GM12878 (cell line): ENCODE measurements around the gene B3GNT8. TPM values are rescaled to one million over a fixed set of nuclear protein-coding genes. Genes with fewer than 3 reads are reported as not detected.

ENCODE experiments used
- ATAC-seq: fragments of 200-7000 bp; cut with Tn5 transposase; 3 replicates; pipeline ENCODE4 v1.9.1; 2020; ENCODE audit warnings: mild to moderate bottlenecking, moderate library complexity
- BruUV-seq: library from RNA; stranded (reverse); fragments of 400-500 nt; replicated peaks from 2 replicates; lab custom pipeline; 2021; lab: Mats Ljungman, UMichigan
- CTCF ChIA-PET: fragments of 300-600 bp; sonication (Branson Sonifier 250); formaldehyde crosslinking; extraction: SDS; loops from one replicate; lab custom pipeline; 2021; ENCODE audit warnings: inconsistent platforms; lab: Yijun Ruan, JAX
- POLR2A ChIA-PET: fragments of 350-600 bp; formaldehyde crosslinking; extraction: SDS; loops from one replicate; lab custom pipeline; 2021; ENCODE audit warnings: inconsistent platforms; lab: Charles Lee
- RAD21 ChIA-PET: fragments of 300-600 bp; sonication (Branson Sonifier 250); formaldehyde crosslinking; loops from one replicate; lab custom pipeline; 2023; ENCODE audit warnings: antibody characterized with exemption; ENCODE audit not compliant: unreplicated experiment; lab: Charles Lee
- SMC1A ChIA-PET: fragments of 300-600 bp; sonication (Branson Sonifier 250); formaldehyde crosslinking; loops from one replicate; lab custom pipeline; 2023; ENCODE audit not compliant: unreplicated experiment, uncharacterized antibody; lab: Charles Lee
- DNase-seq: peaks from one replicate; pipeline ENCODE4 v3.0.0-alpha.2; 2011; ENCODE audit warnings: low read depth, low spot score
- FAIRE-seq: peaks from 3 replicates; lab custom pipeline; 2011; peaks lifted over from hg19 to GRCh38; lab: Jason Lieb, UNC
- H2AFZ ChIP-seq: 2 replicates; pipeline ENCODE4 v1.6.0; 2011; ENCODE audit warnings: low read depth, low read length, control low read depth; ENCODE audit not compliant: control insufficient read depth
- H3K27ac ChIP-seq: 2 replicates; pipeline ENCODE4 v1.5.1; 2011; ENCODE audit warnings: control low read depth; ENCODE audit not compliant: control insufficient read depth, insufficient read depth
- H3K27me3 ChIP-seq, 2 experiments: replicated peaks in 1 of 2; 2 replicates each; pipeline versions ENCODE4 v1.6.0 to v1.6.1; 2011; ENCODE audit warnings: low read length in 1 of 2; ENCODE audit not compliant: control insufficient read depth in 2 of 2, insufficient read depth in 2 of 2
- H3K36me3 ChIP-seq, 2 experiments: 2 replicates each; pipeline ENCODE4 v1.5.1; 2011; ENCODE audit warnings: low read length in 1 of 2; ENCODE audit not compliant: control insufficient read depth in 2 of 2, insufficient read depth in 2 of 2
- H3K4me1 ChIP-seq: 2 replicates; pipeline ENCODE4 v1.6.1; 2011; ENCODE audit warnings: mild to moderate bottlenecking, low read length, moderate library complexity, mixed read lengths; ENCODE audit not compliant: control insufficient read depth, insufficient read depth
- H3K4me2 ChIP-seq: 2 replicates; pipeline ENCODE4 v1.6.0; 2011; ENCODE audit warnings: control low read depth; ENCODE audit not compliant: control insufficient read depth, insufficient read depth
- H3K4me3 ChIP-seq: fragments of 200-600 bp; sonication (generic); 2 replicates; pipeline ENCODE4 v1.5.1; 2016
- H3K79me2 ChIP-seq: 2 replicates; pipeline ENCODE4 v1.6.0; 2011; ENCODE audit warnings: low read length; ENCODE audit not compliant: control insufficient read depth, insufficient read depth
- H3K9ac ChIP-seq: 2 replicates; pipeline ENCODE4 v1.8.0; 2011; ENCODE audit warnings: low read length, control low read depth, mixed read lengths; ENCODE audit not compliant: control insufficient read depth, insufficient read depth
- H3K9me3 ChIP-seq: replicated peaks from 3 replicates; pipeline ENCODE4 v1.5.1; 2011; ENCODE audit warnings: mild to moderate bottlenecking, low read length; ENCODE audit not compliant: control insufficient read depth, insufficient read depth
- H4K20me1 ChIP-seq: 2 replicates; pipeline ENCODE4 v1.6.0; 2011; ENCODE audit not compliant: control insufficient read depth, insufficient read depth
- ASH2L ChIP-seq: fragments of 300-600, 200-600 bp; sonication (generic); IDR thresholded peaks from 2 replicates; pipeline ENCODE4 v1.6.1; 2017; ENCODE audit warnings: low read depth, mild to moderate bottlenecking, borderline replicate concordance
- ETV6 ChIP-seq, 2 experiments: fragments of 450-650 bp in 1 of 2; IDR thresholded peaks in 1 of 2; conservative IDR thresholded peaks in 1 of 2; 2 replicates each; pipeline ENCODE4 v1.6.1; 2014; ENCODE audit warnings: antibody characterized with exemption in 1 of 2, borderline replicate concordance in 1 of 2, low read depth in 1 of 2, mild to moderate bottlenecking in 1 of 2, moderate library complexity in 1 of 2
- IRF4 ChIP-seq: IDR thresholded peaks from 2 replicates; pipeline ENCODE4 v1.6.1; 2011; ENCODE audit warnings: low read depth, low read length
- MYB ChIP-seq: fragments of 150-350 bp; IDR thresholded peaks from 2 replicates; pipeline ENCODE4 v1.6.1; 2014; ENCODE audit warnings: mild to moderate bottlenecking, low read depth, low read length, borderline replicate concordance
- NR2F1 ChIP-seq: fragments of 450-650 bp; conservative IDR thresholded peaks from 2 replicates; pipeline ENCODE4 v1.6.1; 2017; ENCODE audit warnings: mild to moderate bottlenecking
- POLR2AphosphoS5 ChIP-seq: IDR thresholded peaks from 2 replicates; pipeline ENCODE4 v1.6.1; 2011; ENCODE audit warnings: mild to moderate bottlenecking, low read length, inconsistent platforms
- RAD51 ChIP-seq: fragments of 450-650 bp; IDR thresholded peaks from 2 replicates; pipeline ENCODE4 v1.6.1; 2016; ENCODE audit warnings: moderate library complexity, mild to moderate bottlenecking, inconsistent platforms
- RBBP5 ChIP-seq: fragments of 200-600 bp; sonication (generic); conservative IDR thresholded peaks from 2 replicates; pipeline ENCODE4 v1.6.1; 2016
- SP1 ChIP-seq: IDR thresholded peaks from one replicate; pipeline ENCODE4 v1.6.1; 2011; ENCODE audit warnings: low read depth, low read length
- ZNF24 ChIP-seq: fragments of 450-650 bp; IDR thresholded peaks from 2 replicates; pipeline ENCODE4 v1.6.1; 2017; ENCODE audit warnings: antibody characterized with exemption, mild to moderate bottlenecking
- WGBS: methylation state at CpG from one replicate; pipeline ENCODE4 v1.1.6; 2016; ENCODE audit warnings: low lambda C conversion rate; ENCODE audit not compliant: insufficient replicate concordance, insufficient coverage; ENCODE audit errors: missing lambda C conversion rate; 5-methylcytosine and 5-hydroxymethylcytosine counted together
- in situ Hi-C: fragments of 300-500 bp; cut with MboI; formaldehyde crosslinking; loops from 9 replicates; pipeline ENCODE4 v1.14.3; 2018; ENCODE audit warnings: mixed read lengths
- intact Hi-C: fragments of 100-400 bp; cut with micrococcal nuclease; formaldehyde crosslinking; loops from one replicate; pipeline ENCODE4 v1.14.2; 2022; ENCODE audit not compliant: unreplicated experiment
- polyA plus RNA-seq, 11 experiments: library from polyadenylated mRNA; depleted of rRNA in 4 of 11; unstranded in 6 of 11; stranded (reverse) in 5 of 11; fragments of >200 nt; fragmentation: Nextera tagmentation in 4 of 11; fragmentation: Illumina TruSeq in 1 of 11; extraction: Ambion mirVana in 4 of 11; extraction: Trizol in 1 of 11; gene quantifications; 1 replicate in 1 of 11; 2 replicates in 10 of 11; pipeline versions ENCODE4 v1.2.1 to v1.2.3, GENCODE V29; 2011 to 2016; ENCODE audit warnings: inconsistent platforms in 2 of 11, missing spikeins in 2 of 11, low read depth in 1 of 11
- total RNA-seq, 4 experiments: library from RNA; depleted of rRNA in 3 of 4; stranded (reverse); fragments of >200 nt in 3 of 4; fragmentation: Illumina TruSeq in 1 of 4; extraction: Trizol in 1 of 4; gene quantifications; 2 replicates each; pipeline versions ENCODE4 v1.2.1 to v1.2.3, GENCODE V29; 2013 to 2021
- TF ChIP-seq, protein P1 (sequence below), 3 experiments: IDR thresholded peaks in 2 of 3; conservative IDR thresholded peaks in 1 of 3; 2 replicates each; pipeline ENCODE4 v1.5.1; 2011; ENCODE audit warnings: low read depth in 3 of 3, low read length in 3 of 3, mild to moderate bottlenecking in 3 of 3, control low read depth in 2 of 3, moderate library complexity in 2 of 3, inconsistent platforms in 1 of 3, mixed read lengths in 1 of 3; ENCODE audit not compliant: control insufficient read depth in 2 of 3, insufficient read depth in 1 of 3; ENCODE audit errors: extremely low read depth in 1 of 3
- TF ChIP-seq, protein P2 (sequence below): IDR thresholded peaks from 2 replicates; pipeline ENCODE4 v1.6.1; 2012; ENCODE audit warnings: mild to moderate bottlenecking, low read depth, low read length
- TF ChIP-seq, protein P3 (sequence below): fragments of 450-650 bp; IDR thresholded peaks from 2 replicates; pipeline ENCODE4 v1.6.1; 2017; ENCODE audit warnings: low read depth, mild to moderate bottlenecking, moderate library complexity
- TF ChIP-seq, protein P4 (sequence below): IDR thresholded peaks from 2 replicates; pipeline ENCODE4 v1.6.1; 2012; ENCODE audit warnings: low read length, inconsistent platforms
- TF ChIP-seq, protein P5 (sequence below): IDR thresholded peaks from 2 replicates; pipeline ENCODE4 v1.6.1; 2011; ENCODE audit warnings: borderline replicate concordance, low read depth, mild to moderate bottlenecking, moderate library complexity, mixed read lengths, low read length; ENCODE audit not compliant: insufficient read depth; ENCODE audit errors: extremely low read length

B3GNT8 gene
- total and polyA plus RNA-seq, 10 of the 15 experiments (the other 5 are each of a cell fraction or from before 2014, with no cell fraction given) = 0.06 to 1.2 (median 0.31) TPM; not detected in 4

DNA sequence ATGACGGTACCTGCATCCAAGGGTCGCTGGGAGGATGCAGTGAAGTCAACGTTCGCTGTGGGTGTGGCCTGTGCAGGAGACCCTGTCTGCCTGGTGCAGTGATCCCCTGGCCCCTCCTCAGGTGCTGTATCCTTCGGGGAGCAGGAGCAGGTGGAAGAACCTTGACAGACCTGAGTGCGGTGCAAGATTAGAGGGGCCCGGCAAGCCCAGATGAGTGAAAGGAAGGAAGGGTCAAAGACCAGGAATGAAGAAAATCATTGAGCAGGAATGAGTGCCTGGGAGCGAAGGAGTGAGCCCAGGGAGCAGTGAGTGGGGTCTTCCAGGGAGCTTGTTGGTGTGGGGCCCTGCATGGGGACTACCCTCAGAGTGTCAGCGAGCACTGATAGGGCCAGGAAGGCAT lies 12.7 kb downstream of the B3GNT8 start:
- H3K9ac ChIP-seq = no peak overlapping the region
- SMC1A ChIA-PET = no interaction called here
- RAD21 ChIA-PET = no interaction called here
- no peak for DNase-seq
- H2AFZ ChIP-seq = no peak overlapping the region
- 90% methylated on average over 9 of the region's 9 CpGs for WGBS
- FAIRE-seq = no peak
- POLR2A ChIA-PET = interaction anchor here (0.5 kb wide), 1 partner anchor 35 kb away, joined by 7 read pairs; no protein-coding TSS in a partner anchor
- no peak overlapping the region for H3K4me2 ChIP-seq
- H3K27ac ChIP-seq = no peak overlapping the region
- H3K4me1 ChIP-seq = peaks cover 7% of the 10 kb centered on the region
- peaks cover 3% of the 10 kb centered on the region for H3K79me2 ChIP-seq
- in situ Hi-C loops = no loop called here
- H3K36me3 ChIP-seq = peaks cover 4 to 11% of the 10 kb centered on the region in 2 experiments; a peak in 3 of 4 replicates
- no TSS peak for BruUV-seq
- no peaks in the 10 kb centered on the region for H3K27me3 ChIP-seq
- H3K9me3 ChIP-seq = no peaks in the 10 kb centered on the region
- no peak overlapping the region for H3K4me3 ChIP-seq
- CTCF ChIA-PET = no interaction called here
- intact Hi-C loops = no loop called here
- no peak for ATAC-seq
- no peaks in the 10 kb centered on the region for H4K20me1 ChIP-seq
- no peak for TF ChIP-seq RBBP5
- TF ChIP-seq, protein P1, sequence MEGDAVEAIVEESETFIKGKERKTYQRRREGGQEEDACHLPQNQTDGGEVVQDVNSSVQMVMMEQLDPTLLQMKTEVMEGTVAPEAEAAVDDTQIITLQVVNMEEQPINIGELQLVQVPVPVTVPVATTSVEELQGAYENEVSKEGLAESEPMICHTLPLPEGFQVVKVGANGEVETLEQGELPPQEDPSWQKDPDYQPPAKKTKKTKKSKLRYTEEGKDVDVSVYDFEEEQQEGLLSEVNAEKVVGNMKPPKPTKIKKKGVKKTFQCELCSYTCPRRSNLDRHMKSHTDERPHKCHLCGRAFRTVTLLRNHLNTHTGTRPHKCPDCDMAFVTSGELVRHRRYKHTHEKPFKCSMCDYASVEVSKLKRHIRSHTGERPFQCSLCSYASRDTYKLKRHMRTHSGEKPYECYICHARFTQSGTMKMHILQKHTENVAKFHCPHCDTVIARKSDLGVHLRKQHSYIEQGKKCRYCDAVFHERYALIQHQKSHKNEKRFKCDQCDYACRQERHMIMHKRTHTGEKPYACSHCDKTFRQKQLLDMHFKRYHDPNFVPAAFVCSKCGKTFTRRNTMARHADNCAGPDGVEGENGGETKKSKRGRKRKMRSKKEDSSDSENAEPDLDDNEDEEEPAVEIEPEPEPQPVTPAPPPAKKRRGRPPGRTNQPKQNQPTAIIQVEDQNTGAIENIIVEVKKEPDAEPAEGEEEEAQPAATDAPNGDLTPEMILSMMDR (IDR thresholded peaks at IDR 0.05 in 2 of 3, conservative IDR thresholded peaks at IDR 0.05 in 1 of 3; ENCODE audit: control insufficient read depth in 2 of 3, extremely low read depth in 1 of 3, insufficient read depth in 1 of 3, low read depth in 3 of 3, low read length in 3 of 3) = no peak
- no peak for TF ChIP-seq IRF4
- TF ChIP-seq, protein P2, sequence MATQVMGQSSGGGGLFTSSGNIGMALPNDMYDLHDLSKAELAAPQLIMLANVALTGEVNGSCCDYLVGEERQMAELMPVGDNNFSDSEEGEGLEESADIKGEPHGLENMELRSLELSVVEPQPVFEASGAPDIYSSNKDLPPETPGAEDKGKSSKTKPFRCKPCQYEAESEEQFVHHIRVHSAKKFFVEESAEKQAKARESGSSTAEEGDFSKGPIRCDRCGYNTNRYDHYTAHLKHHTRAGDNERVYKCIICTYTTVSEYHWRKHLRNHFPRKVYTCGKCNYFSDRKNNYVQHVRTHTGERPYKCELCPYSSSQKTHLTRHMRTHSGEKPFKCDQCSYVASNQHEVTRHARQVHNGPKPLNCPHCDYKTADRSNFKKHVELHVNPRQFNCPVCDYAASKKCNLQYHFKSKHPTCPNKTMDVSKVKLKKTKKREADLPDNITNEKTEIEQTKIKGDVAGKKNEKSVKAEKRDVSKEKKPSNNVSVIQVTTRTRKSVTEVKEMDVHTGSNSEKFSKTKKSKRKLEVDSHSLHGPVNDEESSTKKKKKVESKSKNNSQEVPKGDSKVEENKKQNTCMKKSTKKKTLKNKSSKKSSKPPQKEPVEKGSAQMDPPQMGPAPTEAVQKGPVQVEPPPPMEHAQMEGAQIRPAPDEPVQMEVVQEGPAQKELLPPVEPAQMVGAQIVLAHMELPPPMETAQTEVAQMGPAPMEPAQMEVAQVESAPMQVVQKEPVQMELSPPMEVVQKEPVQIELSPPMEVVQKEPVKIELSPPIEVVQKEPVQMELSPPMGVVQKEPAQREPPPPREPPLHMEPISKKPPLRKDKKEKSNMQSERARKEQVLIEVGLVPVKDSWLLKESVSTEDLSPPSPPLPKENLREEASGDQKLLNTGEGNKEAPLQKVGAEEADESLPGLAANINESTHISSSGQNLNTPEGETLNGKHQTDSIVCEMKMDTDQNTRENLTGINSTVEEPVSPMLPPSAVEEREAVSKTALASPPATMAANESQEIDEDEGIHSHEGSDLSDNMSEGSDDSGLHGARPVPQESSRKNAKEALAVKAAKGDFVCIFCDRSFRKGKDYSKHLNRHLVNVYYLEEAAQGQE = no peak
- no peak for TF ChIP-seq MYB
- no peak for TF ChIP-seq ASH2L
- TF ChIP-seq ZNF24 = no peak
- TF ChIP-seq, protein P3, sequence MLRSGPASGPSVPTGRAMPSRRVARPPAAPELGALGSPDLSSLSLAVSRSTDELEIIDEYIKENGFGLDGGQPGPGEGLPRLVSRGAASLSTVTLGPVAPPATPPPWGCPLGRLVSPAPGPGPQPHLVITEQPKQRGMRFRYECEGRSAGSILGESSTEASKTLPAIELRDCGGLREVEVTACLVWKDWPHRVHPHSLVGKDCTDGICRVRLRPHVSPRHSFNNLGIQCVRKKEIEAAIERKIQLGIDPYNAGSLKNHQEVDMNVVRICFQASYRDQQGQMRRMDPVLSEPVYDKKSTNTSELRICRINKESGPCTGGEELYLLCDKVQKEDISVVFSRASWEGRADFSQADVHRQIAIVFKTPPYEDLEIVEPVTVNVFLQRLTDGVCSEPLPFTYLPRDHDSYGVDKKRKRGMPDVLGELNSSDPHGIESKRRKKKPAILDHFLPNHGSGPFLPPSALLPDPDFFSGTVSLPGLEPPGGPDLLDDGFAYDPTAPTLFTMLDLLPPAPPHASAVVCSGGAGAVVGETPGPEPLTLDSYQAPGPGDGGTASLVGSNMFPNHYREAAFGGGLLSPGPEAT = no peak
- TF ChIP-seq SP1 = no peak
- no peak for TF ChIP-seq POLR2AphosphoS5
- TF ChIP-seq ETV6 (conservative IDR thresholded peaks at IDR 0.05 in 1 of 2, IDR thresholded peaks at IDR 0.05 in 1 of 2; ENCODE audit: borderline replicate concordance in 1 of 2, low read depth in 1 of 2) = no peak
- TF ChIP-seq, protein P4, sequence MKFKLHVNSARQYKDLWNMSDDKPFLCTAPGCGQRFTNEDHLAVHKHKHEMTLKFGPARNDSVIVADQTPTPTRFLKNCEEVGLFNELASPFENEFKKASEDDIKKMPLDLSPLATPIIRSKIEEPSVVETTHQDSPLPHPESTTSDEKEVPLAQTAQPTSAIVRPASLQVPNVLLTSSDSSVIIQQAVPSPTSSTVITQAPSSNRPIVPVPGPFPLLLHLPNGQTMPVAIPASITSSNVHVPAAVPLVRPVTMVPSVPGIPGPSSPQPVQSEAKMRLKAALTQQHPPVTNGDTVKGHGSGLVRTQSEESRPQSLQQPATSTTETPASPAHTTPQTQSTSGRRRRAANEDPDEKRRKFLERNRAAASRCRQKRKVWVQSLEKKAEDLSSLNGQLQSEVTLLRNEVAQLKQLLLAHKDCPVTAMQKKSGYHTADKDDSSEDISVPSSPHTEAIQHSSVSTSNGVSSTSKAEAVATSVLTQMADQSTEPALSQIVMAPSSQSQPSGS = no peak
- TF ChIP-seq, protein P5, sequence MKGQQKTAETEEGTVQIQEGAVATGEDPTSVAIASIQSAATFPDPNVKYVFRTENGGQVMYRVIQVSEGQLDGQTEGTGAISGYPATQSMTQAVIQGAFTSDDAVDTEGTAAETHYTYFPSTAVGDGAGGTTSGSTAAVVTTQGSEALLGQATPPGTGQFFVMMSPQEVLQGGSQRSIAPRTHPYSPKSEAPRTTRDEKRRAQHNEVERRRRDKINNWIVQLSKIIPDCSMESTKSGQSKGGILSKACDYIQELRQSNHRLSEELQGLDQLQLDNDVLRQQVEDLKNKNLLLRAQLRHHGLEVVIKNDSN = no peak
- TF ChIP-seq NR2F1 = no peak
- no peak for TF ChIP-seq RAD51
